ENCODE results near the gene PSMB2.
"Not testable (repeated sequence)": the region's sequence is repeated elsewhere in the genome, so short reads cannot be mapped to it uniquely, and the experiment has no call there.

Gene PSMB2

DNA sequence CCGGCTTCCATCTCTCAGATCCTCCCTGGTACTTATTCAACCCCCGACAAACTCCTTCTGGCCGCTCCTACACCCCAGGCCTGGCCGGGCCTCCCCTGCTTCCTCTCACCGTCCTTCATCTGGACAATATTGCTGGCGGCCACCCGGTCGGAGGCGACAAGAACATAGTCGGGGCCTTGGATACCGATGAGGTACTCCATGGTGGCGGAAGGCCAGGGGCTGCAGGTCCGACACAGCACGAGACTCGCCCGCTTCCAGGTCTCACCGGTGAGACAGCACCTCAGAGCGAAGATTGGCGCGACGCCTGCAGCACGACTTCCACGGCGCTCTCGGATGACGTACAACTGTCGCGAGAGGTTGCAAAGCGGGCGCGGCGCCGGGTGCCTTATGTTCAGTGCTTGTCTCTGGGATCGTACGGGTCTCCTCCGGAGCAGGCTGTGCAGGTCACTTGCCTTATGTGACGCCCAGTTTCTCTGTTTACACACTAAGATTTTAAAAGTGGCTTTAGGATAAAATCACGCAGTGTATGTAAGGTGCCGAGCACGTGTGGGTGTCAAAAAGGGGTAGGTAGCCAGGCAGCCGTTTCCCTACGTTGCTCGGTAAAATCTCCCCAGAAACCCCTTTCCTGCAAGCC is at the start of gene PSMB2:
TSS of gene PSMB2 (minus strand) at position 294 of the 634 bp plus-strand sequence. CDS start at position 200, 94 bp downstream.
- DNase-seq (ENCODE audit: low read depth in 3 of 3, low spot score in 1 of 3): peak; percentile 85 to 97 (median 89)

DNA sequence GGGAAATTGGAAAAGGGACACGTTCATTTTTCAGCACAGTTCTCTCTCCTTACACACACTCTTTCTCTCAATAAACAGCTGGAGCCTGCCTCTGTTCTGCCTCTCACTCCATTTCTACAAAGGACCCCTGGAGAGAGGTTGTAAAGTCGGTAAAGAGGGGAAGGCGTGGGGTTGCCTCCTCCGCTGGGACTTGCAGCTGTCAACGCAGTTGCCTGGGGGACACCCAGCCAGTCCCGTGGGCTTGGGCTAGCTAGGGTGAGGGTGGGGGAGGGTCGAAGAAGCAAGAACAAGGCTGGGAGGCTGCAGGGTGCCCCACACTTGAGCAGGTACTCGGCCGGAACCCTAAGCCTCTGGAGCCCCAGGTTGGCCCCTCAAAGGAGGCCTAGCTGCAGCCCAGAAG is 49.8 kb upstream of the PSMB2 start:
- DNase-seq (ENCODE audit: low read depth in 3 of 3, low spot score in 1 of 3): no peak

DNA sequence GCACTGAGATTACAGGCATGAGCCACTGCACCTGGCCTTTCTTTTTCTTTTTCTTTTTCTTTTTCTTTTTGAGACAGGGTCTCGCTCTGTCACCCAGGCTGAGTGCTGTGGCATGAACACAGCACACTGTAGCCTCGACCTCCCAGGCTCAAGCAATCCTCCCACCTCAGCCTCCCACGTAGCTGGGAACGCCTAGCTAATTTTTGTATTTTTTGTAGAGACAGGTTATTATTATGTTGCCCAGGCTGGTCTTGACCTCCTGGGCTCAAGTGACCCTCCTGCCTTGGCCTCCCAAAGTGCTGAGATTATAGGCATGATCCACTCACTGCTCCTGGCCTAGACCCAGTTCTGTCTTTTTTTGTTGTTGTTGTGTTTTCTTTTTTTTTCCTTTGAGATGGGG is 48.8 kb upstream of the PSMB2 start:
- not testable (repeated sequence) for DNase-seq (ENCODE audit: low read depth in 3 of 3, low spot score in 1 of 3)

DNA sequence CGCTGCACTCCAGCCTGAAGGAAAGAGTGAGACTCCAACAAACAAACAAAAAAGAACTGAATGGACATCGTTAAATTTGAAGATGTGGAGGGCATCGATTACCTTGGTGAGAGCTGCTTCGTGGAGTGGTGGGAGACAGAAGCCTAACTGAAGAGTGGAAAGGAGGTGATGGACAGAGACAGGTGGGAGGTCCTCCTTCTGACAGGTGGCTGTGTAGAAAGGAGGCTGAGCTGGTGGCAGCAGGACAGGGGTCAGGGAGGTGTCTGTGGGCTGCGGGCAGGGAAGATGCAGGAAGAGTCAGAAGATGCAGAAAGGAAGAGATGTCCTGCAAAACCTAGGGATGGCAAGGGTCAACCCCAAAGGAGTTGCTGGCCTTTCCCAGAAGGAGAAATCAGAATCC is 46.8 kb upstream of the PSMB2 start:
- DNase-seq (ENCODE audit: low read depth in 3 of 3, low spot score in 1 of 3): no peak

DNA sequence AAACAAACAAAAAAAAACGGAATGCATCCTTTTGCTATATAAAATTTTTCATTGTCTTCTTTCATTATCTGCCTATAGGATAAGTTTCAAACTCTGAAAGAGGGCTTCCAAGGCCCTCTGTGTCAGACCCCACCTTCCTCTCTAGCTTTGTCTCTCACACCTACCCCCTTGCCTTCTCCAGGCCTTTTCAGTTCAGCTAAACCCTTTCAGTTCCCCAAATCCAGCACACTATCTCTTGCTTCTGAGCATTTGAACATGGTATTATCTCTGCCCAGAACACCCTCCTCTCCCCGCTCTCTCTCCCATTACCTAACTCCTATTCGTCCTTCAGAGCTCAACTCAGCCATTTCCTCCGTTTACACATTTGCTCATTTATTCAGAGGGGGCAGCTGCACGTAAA is 41.7 kb upstream of the PSMB2 start:
- DNase-seq (ENCODE audit: low read depth in 3 of 3, low spot score in 1 of 3): no peak

DNA sequence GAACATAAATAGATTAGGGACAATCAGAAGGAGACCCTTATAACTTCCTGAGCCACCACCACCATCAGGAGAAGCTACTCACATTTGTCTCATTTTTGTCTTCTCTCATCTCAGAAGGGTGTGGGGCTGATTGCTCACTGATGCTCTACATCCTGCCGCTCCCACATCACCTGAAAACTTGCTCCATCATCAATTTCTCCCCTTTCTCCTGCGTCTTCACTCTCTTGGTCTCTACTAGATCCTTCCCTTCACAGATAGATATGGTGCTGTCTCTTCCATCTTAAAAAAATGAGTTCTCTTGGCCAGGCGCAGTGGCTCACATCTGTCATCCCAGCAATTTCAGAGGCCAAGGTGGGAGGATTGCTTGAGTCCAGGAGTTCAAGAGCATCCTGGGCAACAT is 38.9 kb upstream of the PSMB2 start:
- no peak for DNase-seq (ENCODE audit: low read depth in 3 of 3, low spot score in 1 of 3)

DNA sequence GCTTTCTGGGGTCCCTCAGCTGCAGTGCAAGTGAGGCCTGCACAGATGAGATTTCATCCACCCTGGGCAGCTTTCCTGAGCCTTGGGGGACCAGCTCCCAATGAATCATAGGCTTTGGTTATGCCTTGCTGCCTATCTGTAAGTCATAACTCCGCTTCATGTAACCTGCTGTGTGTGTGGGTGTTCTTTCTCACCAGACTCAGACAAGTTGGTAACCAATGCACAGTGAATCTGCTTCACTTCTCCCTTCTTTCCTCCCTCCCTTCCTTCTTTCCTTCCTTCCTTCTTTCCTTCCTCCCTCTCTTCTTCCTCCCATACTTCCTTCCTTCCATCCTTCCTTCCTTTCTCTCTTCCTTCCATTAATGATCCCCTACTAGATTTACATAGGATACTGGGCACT is 34.4 kb upstream of the PSMB2 start:
- DNase-seq (ENCODE audit: low read depth in 3 of 3, low spot score in 1 of 3): no peak

DNA sequence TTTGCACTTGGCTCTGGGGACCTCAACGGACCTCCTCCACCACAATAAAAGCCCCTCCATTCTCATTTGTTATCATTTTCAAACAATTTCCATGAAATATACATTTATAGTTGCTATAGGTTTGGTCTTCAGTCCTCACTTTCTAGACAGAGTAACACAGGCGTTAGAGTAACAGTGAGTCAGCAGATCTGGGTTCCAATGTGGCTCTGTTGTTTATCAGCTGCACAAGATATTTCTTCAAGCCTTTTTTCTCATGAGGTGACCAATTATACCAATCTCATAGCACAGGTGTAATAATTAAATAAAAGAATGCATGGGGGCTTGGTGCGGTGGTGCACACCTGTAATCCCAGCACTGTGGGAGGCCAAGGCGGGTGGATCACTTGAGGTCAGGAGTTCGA is 32.8 kb upstream of the PSMB2 start:
- DNase-seq (ENCODE audit: low read depth in 3 of 3, low spot score in 1 of 3): no peak

DNA sequence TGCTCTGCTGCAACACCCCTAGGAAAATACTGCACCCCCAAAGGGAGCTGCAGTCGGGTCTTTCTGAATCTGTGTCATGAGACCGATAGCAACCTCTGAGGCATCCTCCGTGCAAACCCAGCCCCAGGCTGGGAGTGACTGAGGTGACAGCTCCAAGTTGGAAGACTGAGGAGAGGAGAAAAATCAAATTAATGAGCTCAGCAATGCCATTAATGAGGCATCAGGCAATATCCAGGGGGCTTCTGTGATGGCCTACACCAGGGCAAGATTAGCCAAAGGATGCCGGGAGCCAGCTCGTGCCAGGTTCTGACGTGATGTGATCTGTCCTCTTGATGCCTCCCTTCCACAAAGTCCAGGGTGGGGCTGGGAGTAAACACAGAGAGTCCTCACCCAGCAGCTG is 30.8 kb upstream of the PSMB2 start:
- no peak for DNase-seq (ENCODE audit: low read depth in 3 of 3, low spot score in 1 of 3)

DNA sequence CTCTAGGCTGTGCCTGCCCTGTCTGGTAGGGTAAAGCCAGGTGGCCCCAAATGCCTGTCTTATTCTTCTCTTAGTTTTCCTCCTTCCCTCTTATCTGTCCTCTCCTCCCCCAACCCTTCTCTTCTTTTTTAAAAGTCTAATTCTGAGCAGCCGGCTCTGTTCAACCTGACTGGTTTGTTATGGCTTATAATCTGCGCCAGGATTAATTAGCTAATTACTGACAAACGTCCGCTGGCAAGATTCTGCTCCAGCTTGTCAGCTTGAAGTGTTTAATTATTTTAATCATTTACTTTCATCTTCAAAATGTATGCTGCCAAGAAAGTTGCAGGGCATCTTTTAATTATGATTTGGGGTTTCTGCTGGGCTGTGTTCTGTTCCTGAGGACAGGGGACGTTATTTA is 27.2 kb upstream of the PSMB2 start:
- DNase-seq (ENCODE audit: low read depth in 3 of 3, low spot score in 1 of 3): no peak

DNA sequence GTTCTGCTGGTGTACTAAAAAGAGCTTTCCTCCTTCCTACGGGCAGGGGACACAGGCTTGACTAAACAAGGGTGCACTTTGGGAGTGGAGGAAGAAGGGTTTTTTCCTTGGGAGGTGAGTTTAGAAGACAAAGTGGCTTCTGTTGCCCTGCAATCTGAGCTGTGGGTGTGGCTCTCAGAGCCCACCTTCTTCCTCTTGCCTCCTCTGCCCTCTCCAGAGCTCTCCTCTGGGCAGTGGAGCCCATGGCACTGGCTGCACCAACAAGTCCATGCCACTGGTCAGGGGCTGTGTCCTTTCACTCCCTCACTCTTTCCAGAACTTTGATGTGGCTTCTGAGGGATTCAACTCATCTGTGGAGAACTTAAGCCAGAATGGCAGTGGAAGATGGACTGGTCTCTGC is 25.6 kb upstream of the PSMB2 start:
- no peak for DNase-seq (ENCODE audit: low read depth in 3 of 3, low spot score in 1 of 3)

DNA sequence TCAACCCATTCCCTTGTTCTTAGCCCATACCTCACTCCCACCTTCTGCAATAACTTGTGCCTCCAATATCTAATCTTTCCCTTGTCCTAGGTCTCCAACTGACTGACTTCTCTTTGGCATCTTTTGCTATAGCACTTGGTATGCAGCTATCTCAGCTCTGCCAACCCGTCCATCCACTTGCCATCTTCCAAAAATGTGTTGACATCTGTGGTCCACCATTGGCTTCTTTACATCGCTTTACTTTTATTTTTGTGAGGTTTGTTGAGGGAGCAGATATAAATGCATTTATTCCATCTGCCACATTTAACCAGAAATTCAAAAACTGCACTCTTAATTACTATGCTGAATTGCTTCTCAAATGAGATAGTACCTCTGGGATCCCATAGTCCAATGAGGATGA is 24.9 kb upstream of the PSMB2 start:
- no peak for DNase-seq (ENCODE audit: low read depth in 3 of 3, low spot score in 1 of 3)

DNA sequence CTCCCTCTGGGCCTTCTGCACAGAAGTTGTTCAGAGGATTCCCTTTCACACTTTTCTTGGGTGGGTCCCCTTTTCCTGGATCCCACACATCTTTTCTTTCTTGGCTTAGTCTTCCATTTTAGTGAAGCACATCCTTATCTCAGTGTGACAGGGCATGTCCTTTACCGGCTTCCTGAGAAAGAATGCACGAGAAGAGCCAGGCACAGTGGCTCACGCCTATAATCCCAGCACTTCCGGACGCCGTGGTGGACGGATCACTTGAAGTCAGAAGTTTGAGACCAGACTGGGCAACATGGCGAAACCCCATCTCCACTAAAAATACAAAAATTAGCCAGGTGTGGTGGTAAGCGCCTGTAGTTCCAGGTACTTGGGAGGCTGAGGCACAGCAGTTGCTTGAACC is 22.1 kb upstream of the PSMB2 start:
- no peak for DNase-seq (ENCODE audit: low read depth in 3 of 3, low spot score in 1 of 3)

DNA sequence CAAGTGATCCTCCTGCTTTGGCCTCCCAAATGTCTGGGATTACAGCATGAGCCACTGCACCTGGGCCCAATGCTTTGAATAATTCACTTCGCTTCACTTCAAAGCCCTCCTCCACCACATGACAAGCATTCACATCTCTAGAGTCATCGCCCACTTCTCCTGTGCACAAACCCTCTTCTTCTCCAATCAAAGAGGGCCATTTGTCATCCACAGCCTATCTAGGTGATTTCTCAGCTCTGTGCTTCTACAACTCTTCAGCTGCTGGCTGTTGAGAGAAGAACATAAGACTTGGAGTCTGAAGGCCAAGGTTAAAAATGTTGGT is 20.1 kb upstream of the PSMB2 start:
- no peak for DNase-seq (ENCODE audit: low read depth in 3 of 3, low spot score in 1 of 3)

DNA sequence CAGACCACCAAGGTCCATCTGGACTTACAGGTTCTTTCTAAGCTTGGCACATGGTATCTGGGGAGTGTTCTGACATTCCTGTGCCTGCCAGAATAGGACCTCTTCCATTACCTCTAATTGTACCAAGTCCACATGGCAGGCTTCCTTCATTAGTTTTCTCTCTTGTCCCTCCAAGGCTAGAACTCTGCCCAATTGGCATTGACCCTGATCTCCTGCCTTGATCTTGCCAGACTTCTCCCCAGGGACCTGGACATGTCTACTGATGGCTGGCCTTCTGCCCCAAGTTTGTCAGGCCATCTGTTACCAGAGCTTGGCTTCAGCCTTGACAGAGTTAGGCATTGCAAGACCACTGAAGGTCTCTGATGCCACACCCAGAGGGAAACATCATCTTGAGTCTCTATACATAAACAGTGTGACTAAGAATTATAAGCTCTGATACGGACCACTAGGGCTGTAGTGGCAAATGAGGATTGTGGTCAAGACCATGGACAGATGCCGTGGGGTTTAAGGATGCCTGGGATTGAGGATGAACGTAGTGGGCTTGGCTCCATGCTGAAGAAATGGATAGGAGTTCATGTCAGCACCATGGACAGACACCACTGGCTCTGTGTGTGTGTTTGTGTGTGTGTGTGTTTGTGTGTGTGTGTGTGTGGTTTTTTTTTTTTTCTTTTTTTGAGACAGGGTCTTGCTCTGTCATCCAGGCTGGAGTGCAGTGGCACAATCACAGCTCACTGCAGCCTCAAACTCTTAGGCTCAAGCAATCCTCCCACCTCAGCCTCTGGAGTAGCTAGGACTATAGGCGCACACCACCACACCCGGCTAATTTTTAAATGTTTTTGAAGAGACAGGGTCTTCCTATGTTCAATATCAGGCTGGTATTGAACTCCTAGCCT is 19.5 kb upstream of the PSMB2 start:
- DNase-seq (ENCODE audit: low read depth in 3 of 3, low spot score in 1 of 3): no peak

DNA sequence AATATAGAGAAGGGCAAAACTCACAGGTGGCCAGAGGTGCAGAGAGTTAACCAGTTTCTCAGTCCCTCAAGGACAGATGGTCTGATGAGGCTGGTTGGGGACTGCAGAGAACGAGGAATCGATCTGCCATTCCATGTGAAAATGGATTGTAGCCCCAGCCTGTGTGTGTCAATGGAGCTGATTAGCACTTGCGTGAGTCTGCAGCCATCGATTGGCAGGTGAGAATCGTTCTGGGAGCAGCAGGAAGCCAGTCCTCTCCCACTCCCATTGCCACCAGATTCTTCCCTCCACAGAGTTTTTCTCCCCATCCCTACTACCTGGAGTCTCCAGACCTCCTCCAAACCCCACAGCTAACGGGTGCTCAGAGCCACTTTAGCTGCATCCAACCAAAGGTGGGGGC is 18.3 kb upstream of the PSMB2 start:
- no peak for DNase-seq (ENCODE audit: low read depth in 3 of 3, low spot score in 1 of 3)

DNA sequence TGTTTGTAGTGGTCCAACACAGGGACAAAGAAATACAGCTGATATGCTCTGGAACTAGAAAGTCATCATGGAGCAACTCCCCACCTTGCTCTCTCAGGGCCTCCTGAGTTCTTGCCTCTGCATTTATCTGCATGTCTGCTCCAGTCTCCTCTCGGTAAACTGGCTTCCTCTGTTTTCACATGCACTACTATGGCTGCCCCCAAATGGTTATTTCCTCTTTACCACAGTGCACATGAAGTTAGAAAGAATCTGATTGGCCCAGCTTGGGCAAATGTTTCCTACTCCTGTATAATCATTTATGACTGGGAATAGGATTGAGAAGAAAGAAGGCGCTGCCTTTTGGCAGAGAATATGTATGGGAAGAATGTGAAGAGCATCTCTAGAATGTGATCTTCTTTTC is 16.5 kb upstream of the PSMB2 start:
- DNase-seq (ENCODE audit: low read depth in 3 of 3, low spot score in 1 of 3): no peak

DNA sequence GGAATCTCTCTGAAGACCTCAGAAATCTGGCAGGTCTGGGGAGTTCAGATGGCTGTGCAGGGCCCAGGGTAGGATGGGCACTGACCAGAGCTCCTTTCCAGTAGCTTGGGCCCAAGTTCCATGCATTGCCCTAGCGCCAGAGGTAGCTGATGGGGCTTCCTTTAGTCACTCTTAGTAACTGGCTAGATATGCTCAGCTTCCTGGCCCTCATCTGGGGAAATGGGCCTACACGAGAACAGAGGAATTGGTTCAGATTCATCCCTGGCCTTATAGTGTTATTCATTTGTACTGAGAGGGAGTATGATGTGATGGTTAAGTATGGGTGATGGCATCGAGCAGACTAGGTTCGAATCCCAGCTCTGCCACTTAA is 15.5 kb upstream of the PSMB2 start:
- no peak for DNase-seq (ENCODE audit: low read depth in 3 of 3, low spot score in 1 of 3)

DNA sequence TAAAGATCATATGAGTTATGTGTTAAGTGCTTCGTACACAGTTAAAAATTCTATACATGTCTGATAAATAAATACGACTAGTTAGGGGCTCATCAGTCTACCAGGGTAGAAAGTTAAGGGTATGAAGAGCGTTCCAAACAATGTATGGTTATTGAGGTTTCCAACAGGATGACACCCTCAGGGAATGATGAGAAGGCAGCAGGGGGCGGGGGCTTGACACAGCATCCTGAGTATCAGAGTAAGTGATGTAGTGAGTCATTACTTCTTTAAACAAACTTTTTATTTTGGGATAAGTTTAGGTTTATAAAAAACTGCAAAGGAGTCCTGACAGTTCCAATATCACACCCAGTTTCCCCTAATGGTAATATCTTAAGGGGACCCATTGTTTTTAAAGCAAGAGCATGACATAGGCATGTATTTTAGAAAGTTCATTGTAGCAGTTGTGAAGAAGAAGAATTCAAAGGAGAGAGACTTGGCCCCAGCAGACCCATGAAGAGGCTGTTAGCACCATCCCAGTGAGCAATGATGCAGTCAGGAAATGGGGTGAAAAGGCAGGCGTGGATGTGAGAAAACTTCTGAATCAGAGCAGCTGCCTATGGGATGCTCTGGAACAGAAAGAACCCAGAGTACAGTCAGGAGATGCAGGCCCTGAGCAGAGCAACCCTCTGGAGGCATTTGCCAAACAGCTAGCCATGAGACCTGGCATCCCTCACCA is 15.0 kb upstream of the PSMB2 start:
- no peak for DNase-seq (ENCODE audit: low read depth in 3 of 3, low spot score in 1 of 3)

DNA sequence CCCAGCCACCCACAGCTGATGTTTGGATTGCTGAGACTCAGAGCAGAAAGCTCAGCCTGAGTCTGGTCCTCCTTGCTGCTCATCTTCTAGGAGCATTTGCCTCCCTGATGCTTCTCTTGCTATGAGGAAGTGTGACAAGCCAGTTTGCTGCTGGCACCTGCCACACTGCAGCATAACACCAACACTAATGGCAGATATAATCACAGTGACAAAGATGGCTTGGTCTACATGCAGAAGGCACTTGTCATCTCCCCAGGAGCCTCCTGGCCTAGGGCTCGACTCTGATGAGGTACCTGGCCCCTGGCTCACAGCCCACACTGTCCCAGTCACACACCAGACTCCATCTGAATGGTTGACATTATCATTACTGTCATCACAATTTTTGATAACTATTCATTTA is 13.9 kb upstream of the PSMB2 start:
- no peak for DNase-seq (ENCODE audit: low read depth in 3 of 3, low spot score in 1 of 3)

DNA sequence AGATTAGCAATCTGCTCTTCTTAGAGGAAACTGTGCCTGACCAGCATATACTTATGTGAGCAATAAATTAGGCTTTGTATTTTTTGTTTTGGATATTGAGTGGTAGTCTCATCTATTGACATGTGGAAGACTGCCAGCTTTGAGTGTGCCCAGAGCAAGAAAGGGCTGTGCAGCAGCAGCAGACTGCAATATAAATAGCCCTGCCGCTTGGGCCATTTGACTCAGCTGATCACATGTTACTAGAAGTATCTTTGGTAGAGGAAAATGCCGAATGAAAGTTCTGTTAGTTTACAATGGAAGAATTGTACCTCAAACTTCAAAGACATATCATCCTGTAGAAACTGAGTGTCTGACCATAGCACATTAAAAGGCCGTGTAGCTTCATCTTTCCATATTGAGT is 9.1 kb upstream of the PSMB2 start:
- DNase-seq (ENCODE audit: low read depth in 3 of 3, low spot score in 1 of 3): no peak

DNA sequence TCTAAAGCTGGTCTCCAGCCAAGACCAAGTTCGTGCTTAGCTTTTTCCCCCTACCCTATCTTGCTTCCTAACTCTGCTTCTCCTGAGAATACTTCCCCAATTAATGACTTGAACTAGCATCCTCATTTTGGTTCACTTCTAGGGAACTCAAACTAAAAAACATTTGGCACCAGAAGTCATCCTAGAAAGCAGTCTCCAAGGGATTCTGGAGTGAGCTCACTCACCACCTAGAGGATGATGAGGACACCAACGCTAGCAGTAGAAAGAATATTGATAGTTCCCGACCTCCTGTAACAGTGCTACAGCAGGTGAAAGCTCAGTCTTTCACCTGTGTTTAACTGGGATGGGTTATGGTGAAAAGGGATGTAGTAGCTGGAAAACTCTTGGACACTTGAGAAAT is 4.7 kb upstream of the PSMB2 start:
- DNase-seq (ENCODE audit: low read depth in 3 of 3, low spot score in 1 of 3): no peak
